Right cardiac atrium (tissue), 5 donors: ENCODE measurements around the gene SEMA5A. TPM values are rescaled to one million over a fixed set of nuclear protein-coding genes. Genes with fewer than 3 reads are reported as not detected.

Experiments used
- ATAC-seq, 2 donors: fragments of 200-7000 bp; cut with Tn5 transposase; one replicate each; pipeline versions ENCODE4 v1.8.0 to v1.9.1; 2020; ENCODE audit warnings: moderate library complexity in 2 of 2, mild to moderate bottlenecking in 1 of 2
- DNase-seq, 3 donors: peaks; one replicate each; pipeline ENCODE4 v3.0.0-alpha.2; 2020
- H3K27ac ChIP-seq: one replicate; pipeline ENCODE4 v1.5.1; 2013; ENCODE audit warnings: mild to moderate bottlenecking, low read length, control low read depth, moderate library complexity
- H3K27me3 ChIP-seq: one replicate; pipeline ENCODE4 v1.6.1; 2013; ENCODE audit not compliant: control insufficient read depth, insufficient read depth
- H3K4me1 ChIP-seq: one replicate; pipeline ENCODE4 v1.6.1; 2013; ENCODE audit warnings: low read length; ENCODE audit not compliant: control insufficient read depth, insufficient read depth
- H3K4me3 ChIP-seq: one replicate; pipeline ENCODE4 v1.5.1; 2013; ENCODE audit warnings: low read length, control low read depth
- H3K9me3 ChIP-seq: one replicate; pipeline ENCODE4 v1.6.1; 2013; ENCODE audit warnings: low read length; ENCODE audit not compliant: control insufficient read depth
- WGBS: extraction: QIAGEN DNeasy Blood & Tissue Kit; methylation state at CpG from one replicate; pipeline ENCODE4 v1.1.7; 2013; 5-methylcytosine and 5-hydroxymethylcytosine counted together
- intact Hi-C, 4 donors: fragments of 100-400 bp; cut with DNase I; formaldehyde crosslinking; loops; one replicate each; pipeline versions ENCODE4 v1.11.0 to v1.14.0; 2022 to 2023
- polyA plus RNA-seq: library from polyadenylated mRNA; stranded (reverse); fragments of 200-250 nt; gene quantifications from one replicate; pipeline ENCODE4 v1.2.3, GENCODE V29; 2013
- total RNA-seq, 4 donors: library from RNA; stranded (reverse); fragmentation: NEBNext Ultra II Directional; extraction: Animal tissue kit (Norgen Biotek cat#: 25700); gene quantifications; one replicate each; pipeline ENCODE4 v1.2.1, GENCODE V29; 2021
- donor health status: healthy with polysubstance abuse.
- donor health status: DM: no; HTN: yes; CAD: no.
- donor health status: DM: no; HTN: no; CAD: no.
- donor health status: DM: no; HTN: yes; CAD: no; lungs with severe emphysema.
- donor health status: DM: yes; HTN: yes; CAD: no.

SEMA5A gene
- total and polyA plus RNA-seq, 5 donors, result 6.7 to 28.2 (median 23.9) TPM

DNA sequence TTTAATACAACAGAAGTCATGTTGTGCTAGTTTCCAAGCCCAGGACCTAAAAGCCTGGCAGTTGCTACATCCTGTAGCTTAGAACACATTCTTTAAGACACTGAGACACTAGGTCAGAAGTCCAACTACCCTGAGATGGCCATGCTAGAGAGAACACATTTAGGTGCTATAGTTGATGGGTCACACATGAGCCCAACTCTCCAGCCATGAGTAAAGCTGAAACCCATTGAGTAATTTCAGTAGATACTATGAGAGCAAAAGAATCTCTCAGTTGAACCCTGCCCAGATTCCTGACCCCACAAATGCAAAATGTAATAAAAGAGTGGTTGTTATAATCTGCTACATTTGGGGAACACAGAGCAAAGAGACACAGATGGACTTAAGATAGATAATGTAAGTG is 164.4 kb downstream of the SEMA5A start:
- no peak for ATAC-seq
- Histone ChIP-seq H3K4me1 (peaks cover 6% of the 10 kb centered on the region), H3K9me3 (peaks cover 8% of the 10 kb centered on the region), H3K27me3 (no peaks in the 10 kb centered on the region), H3K27ac (no peak overlapping the region), H3K4me3 (no peak overlapping the region)
- intact Hi-C loops, result no loop called here
- no peak for DNase-seq

GRCh38 chr5:9380109-9380508 is 165.8 kb downstream of the SEMA5A start:
- intact Hi-C loops, result no loop called here

DNA sequence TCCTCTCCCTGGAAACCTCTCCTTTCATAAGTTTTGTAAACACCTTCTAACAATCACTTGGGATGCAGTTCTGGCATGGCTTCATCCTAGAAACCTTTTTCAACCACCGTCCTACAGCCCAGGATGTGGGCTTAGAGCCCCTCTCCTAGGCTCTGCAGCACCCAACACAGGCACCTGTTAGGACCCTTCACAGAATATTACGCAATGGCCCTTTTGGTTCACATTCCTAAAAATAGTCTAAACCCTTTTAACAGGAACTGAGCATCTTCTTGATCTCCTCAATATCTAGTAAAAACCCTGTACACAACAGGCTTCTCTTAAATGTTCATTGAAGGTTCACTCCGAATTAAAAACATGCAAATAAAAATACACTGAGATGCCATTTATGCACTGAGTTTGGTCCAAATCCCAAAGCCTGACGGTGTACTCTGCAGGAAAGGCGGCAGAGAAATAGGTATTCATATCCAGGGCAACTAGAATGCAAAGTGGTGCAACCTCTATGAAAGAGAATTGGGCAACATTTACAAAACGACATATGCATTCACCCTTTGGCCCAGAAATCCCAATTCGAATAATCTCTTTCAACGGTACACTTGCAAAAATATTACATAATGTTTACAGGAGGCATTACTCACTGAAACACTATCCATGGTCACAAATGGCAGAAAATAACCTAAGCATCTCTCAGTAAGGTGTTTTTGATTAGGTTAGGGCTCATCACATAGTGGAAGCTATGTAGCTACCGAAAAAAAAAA is 169.3 kb downstream of the SEMA5A start:
- no peak for ATAC-seq
- DNase-seq, result no peak
- Histone ChIP-seq H3K27me3 (no peaks in the 10 kb centered on the region), H3K9me3 (peaks cover 3% of the 10 kb centered on the region), H3K4me3 (no peak overlapping the region), H3K27ac (no peak overlapping the region), H3K4me1 (peaks cover 5% of the 10 kb centered on the region)
- 82% methylated on average over 9 of the region's 9 CpGs for WGBS
- intact Hi-C loops, result no loop called here

More at GRCh38 chr5:9380109-9380508, 165.8 kb downstream of the SEMA5A start:
- 79% methylated on average over 7 of the region's 7 CpGs for WGBS
- no peak for ATAC-seq
- H3K4me3 ChIP-seq, result no peak overlapping the region
- no peak overlapping the region for H3K27ac ChIP-seq
- DNase-seq, result no peak
- peaks cover 4% of the 10 kb centered on the region for H3K4me1 ChIP-seq
- peaks cover 8% of the 10 kb centered on the region for H3K9me3 ChIP-seq
- H3K27me3 ChIP-seq, result no peaks in the 10 kb centered on the region

DNA sequence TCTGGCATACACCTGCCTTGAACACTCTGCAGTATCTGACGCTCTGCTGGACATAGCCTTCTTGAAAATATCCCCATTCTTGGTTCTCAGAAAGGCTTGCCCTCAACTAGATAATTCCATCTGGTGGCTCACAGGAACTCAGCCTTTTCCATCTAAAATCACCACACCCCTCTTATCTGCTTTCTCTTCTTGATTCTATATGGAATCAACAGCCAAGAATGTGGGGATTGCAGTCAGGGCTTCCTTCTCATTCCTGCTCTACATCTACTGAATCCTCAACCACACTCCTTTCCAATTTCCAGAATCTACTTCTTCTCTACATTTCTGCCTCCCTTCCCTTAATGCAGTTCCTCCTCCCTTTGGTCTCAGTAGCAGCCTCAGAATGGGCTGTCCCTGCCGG is 170.1 kb downstream of the SEMA5A start:
- 80% methylated on average over 2 of the region's 2 CpGs for WGBS
- Histone ChIP-seq H3K9me3 (peaks cover 3% of the 10 kb centered on the region), H3K27ac (no peak overlapping the region), H3K4me1 (peaks cover 5% of the 10 kb centered on the region), H3K27me3 (no peaks in the 10 kb centered on the region), H3K4me3 (no peak overlapping the region)
- DNase-seq (no peak), ATAC-seq (no peak)
- intact Hi-C loops, result no loop called here

DNA sequence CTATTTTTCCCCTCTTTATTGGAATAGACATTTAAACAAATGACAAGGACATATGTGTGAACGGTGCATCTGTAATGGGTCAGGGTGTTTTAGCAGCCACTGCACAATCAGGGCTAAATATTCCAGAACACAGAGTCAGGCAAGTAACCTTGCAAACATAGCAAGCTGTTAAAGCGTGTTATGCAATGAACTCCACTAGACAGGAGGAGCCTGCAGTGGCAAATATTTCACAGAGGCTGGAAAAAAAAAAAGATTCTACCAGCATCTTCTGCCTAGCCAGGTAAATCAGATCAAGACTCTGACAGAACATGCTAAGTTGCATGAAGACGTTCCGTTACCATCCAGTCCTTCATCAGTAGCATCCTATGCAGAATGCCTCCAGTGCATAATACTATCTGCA is 171.8 kb downstream of the SEMA5A start:
- ATAC-seq (peak in 1 of 2 donors; percentile 64), DNase-seq (no peak)
- H3K27me3 ChIP-seq, result no peaks in the 10 kb centered on the region
- intact Hi-C loops, result no loop called here
- H3K4me3 ChIP-seq, result no peak overlapping the region
- peaks cover 5% of the 10 kb centered on the region for H3K4me1 ChIP-seq
- peaks cover 6% of the 10 kb centered on the region for H3K9me3 ChIP-seq
- H3K27ac ChIP-seq, result no peak overlapping the region
- 67% methylated on average over 4 of the region's 4 CpGs for WGBS

DNA sequence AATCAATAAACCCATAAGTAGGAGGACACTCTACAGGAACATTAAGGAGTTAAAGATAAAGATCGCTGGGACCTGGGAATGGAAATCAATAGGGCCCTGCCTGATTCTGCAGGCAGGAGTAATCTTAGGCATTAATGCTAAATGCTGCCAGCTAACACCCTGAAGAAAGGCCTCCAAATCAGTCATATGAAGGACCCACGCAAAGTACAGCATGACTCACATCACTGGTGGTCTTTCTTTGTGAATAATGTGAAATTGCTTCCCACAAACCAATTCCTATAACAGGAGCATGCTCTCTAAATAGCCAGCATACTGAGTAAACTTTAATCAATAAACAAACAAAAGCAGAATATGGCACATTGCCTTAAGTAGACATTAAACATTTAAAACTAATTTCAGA is 172.3 kb downstream of the SEMA5A start:
- Histone ChIP-seq H3K9me3 (peaks cover 6% of the 10 kb centered on the region), H3K4me3 (no peak overlapping the region), H3K4me1 (peaks cover 5% of the 10 kb centered on the region), H3K27me3 (no peaks in the 10 kb centered on the region), H3K27ac (no peak overlapping the region)
- intact Hi-C loops, result no loop called here
- ATAC-seq (no peak), DNase-seq (no peak)
- WGBS, result 81% methylated on average over 2 of the region's 2 CpGs

DNA sequence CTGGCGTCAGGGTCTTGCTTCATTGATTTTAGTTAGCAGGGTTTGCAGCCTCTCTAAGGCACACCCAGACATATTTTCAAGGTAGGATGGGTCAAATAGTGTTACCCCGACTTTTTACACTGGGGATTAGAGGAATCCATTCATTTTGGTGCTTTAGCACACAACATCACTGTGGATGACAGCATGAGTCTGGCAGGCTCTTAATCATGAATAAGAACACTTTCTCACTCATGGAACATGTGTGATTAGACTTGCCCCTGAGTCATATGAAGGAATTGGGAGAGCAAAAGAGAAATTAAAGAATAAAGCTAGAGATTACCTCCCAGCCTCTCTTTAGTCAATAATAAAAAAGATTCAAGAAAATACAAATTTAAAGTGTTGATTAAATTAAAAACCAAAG is 175.6 kb downstream of the SEMA5A start:
- DNase-seq (no peak), ATAC-seq (no peak)
- intact Hi-C loops, result no loop called here
- Histone ChIP-seq H3K27me3 (no peaks in the 10 kb centered on the region), H3K9me3 (peaks cover 8% of the 10 kb centered on the region), H3K27ac (no peak overlapping the region), H3K4me1 (peaks cover 5% of the 10 kb centered on the region), H3K4me3 (no peak overlapping the region)
- 82% methylated on average over 2 of the region's 2 CpGs for WGBS

- 59% methylated on average over 1 of the region's 1 CpG for WGBS
- Histone ChIP-seq H3K9me3 (peaks cover 7% of the 10 kb centered on the region), H3K4me1 (peaks cover 2% of the 10 kb centered on the region), H3K4me3 (no peak overlapping the region), H3K27ac (no peak overlapping the region), H3K27me3 (no peaks in the 10 kb centered on the region)
- intact Hi-C loops, result loop anchor here in 1 of 4 donors (10.0 kb wide), 1 partner anchor 179 kb away; the partner anchor contains the start of gene SEMA5A
- ATAC-seq, result peak in 1 of 2 donors; percentile 24
- no peak for DNase-seq
These were observed 180.4 kb downstream of the SEMA5A start for GRCh38 chr5:9365512-9365911.

DNA sequence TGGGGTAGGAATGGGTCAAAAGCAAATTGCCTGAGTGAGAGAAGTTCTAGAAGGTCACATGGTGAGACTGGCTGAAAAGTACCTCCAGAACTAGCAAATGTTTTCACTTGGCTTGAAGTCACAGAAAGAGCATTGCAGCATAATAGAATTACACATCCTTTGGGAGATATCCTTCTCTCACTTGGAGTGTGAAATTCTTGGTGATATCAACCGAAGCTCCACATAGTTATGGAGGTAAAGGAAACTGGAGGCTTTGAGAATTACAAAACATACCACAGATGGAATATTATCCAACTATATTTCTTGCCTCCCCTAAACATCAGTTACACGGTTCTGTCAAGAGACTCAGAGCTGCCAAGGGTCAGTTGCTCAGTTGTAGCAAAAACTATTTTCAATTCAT is 182.4 kb downstream of the SEMA5A start:
- Histone ChIP-seq H3K27me3 (no peaks in the 10 kb centered on the region), H3K4me3 (no peak overlapping the region), H3K9me3 (peaks cover 4% of the 10 kb centered on the region), H3K27ac (peak overlapping the region; percentile 58), H3K4me1 (peaks cover 2% of the 10 kb centered on the region)
- WGBS, result 13% methylated on average over 2 of the region's 2 CpGs
- intact Hi-C loops, result loop anchor here in 2 of 4 donors (5.0 to 10.0 kb wide), 2 partner anchors 181 to 184 kb away; partner anchors contain the start of gene SEMA5A (in 2 of the 2)
- ATAC-seq, result no peak
- DNase-seq, result no peak

GRCh38 chr5:9363026-9363425 is 182.8 kb downstream of the SEMA5A start:
- WGBS, result 6% methylated on average over 2 of the region's 2 CpGs
- peak overlapping the region; percentile 58 for H3K27ac ChIP-seq

GRCh38 chr5:9362600-9362999 is 183.3 kb downstream of the SEMA5A start:
- WGBS, result 73% methylated on average over 3 of the region's 3 CpGs
- no peak overlapping the region for H3K4me3 ChIP-seq
- no peaks in the 10 kb centered on the region for H3K27me3 ChIP-seq
- peaks cover 2% of the 10 kb centered on the region for H3K4me1 ChIP-seq
- intact Hi-C loops, result loop anchor here in 2 of 4 donors (5.0 to 10.0 kb wide), 2 partner anchors 182 to 185 kb away; partner anchors contain the start of gene SEMA5A (in 2 of the 2)
- no peak for DNase-seq
- no peak overlapping the region for H3K27ac ChIP-seq
- no peak for ATAC-seq
- peaks cover 6% of the 10 kb centered on the region for H3K9me3 ChIP-seq

More at GRCh38 chr5:9363026-9363425, 182.8 kb downstream of the SEMA5A start:
- peaks cover 2% of the 10 kb centered on the region for H3K4me1 ChIP-seq
- ATAC-seq (no peak), DNase-seq (no peak)
- no peaks in the 10 kb centered on the region for H3K27me3 ChIP-seq
- no peak overlapping the region for H3K4me3 ChIP-seq
- peaks cover 6% of the 10 kb centered on the region for H3K9me3 ChIP-seq
- intact Hi-C loops, result loop anchor here in 2 of 4 donors (5.0 to 10.0 kb wide), 2 partner anchors 182 to 184 kb away; partner anchors contain the start of gene SEMA5A (in 2 of the 2)
